ENCODE measurements around the gene GHRHR. TPM values are rescaled to one million over a fixed set of nuclear protein-coding genes. Genes with fewer than 3 reads are reported as not detected.

Gene GHRHR
- 1 to 10 TPM in 5 of 12 donors, under 1 TPM in 4, not detected in 3; 0.60 to 2.3 (median 1.1) TPM for polyA plus RNA-seq (ENCODE audit: insufficient read length in 12 of 12)
- long read RNA-seq, donor 1, partial matches to known transcripts = 0 of 1 reads
- long read RNA-seq, donor 1, other reads (novel, unspliced or antisense) = 0 of 1 reads
- long read RNA-seq, donor 2 = 0 reads
- long read RNA-seq, donor 3 = 0 reads
- long read RNA-seq, donor 4 = 0 reads
- long read RNA-seq, donor 5 = 0 reads
- long read RNA-seq, donor 6 = 0 reads
- long read RNA-seq, donor 7 = 0 reads
- long read RNA-seq, donor 8 = 0 reads
- long read RNA-seq, donor 9, partial matches to known transcripts = 0 of 1 reads
- long read RNA-seq, donor 9, other reads (novel, unspliced or antisense) = 0 of 1 reads
- long read RNA-seq, donor 10 = 0 reads
- long read RNA-seq, donor 11 = 0 reads

GRCh38 chr7:30963842-30964241, at the start of gene GHRHR:
Gene GHRHR, plus strand, starts transcription at chr7:30963953. Its CDS starts 116 bp downstream, at chr7:30964069.
- no peak for DNase-seq

GRCh38 chr7:30914596-30914995, 49.2 kb upstream of the GHRHR start:
- DNase-seq = no peak

GRCh38 chr7:30915005-30915601, 48.6 kb upstream of the GHRHR start:
- no peak for DNase-seq

- no peak for DNase-seq
Measured at GRCh38 chr7:30915751-30916150, 48.0 kb upstream of the GHRHR start.

- no peak for DNase-seq
Measured at GRCh38 chr7:30916255-30916654, 47.5 kb upstream of the GHRHR start.

GRCh38 chr7:30916767-30917166, 47.0 kb upstream of the GHRHR start:
- DNase-seq = no peak

GRCh38 chr7:30917216-30917893, 46.4 kb upstream of the GHRHR start:
- DNase-seq = no peak

- DNase-seq = no peak
Measured at GRCh38 chr7:30918676-30919075, 45.1 kb upstream of the GHRHR start.

- DNase-seq = no peak
Measured at GRCh38 chr7:30920021-30920583, 43.7 kb upstream of the GHRHR start.

- peak; percentile 50 for DNase-seq
Measured at GRCh38 chr7:30920584-30921539, 42.9 kb upstream of the GHRHR start.

GRCh38 chr7:30921540-30922401, 42.0 kb upstream of the GHRHR start:
- DNase-seq = no peak

- no peak for DNase-seq
Measured at GRCh38 chr7:30922596-30922995, 41.2 kb upstream of the GHRHR start.

GRCh38 chr7:30923009-30923773, 40.6 kb upstream of the GHRHR start:
- DNase-seq = no peak

GRCh38 chr7:30923774-30924413, 39.9 kb upstream of the GHRHR start:
- no peak for DNase-seq

- no peak for DNase-seq
Measured at GRCh38 chr7:30924624-30925023, 39.1 kb upstream of the GHRHR start.

GRCh38 chr7:30925117-30925516, 38.6 kb upstream of the GHRHR start:
- DNase-seq = no peak

- DNase-seq = no peak
Measured at GRCh38 chr7:30925913-30926312, 37.8 kb upstream of the GHRHR start.

- no peak for DNase-seq
Measured at GRCh38 chr7:30926313-30926712, 37.4 kb upstream of the GHRHR start.

- no peak for DNase-seq
Measured at GRCh38 chr7:30927040-30927439, 36.7 kb upstream of the GHRHR start.

Data from muscle of arm (tissue), 14 donors.